OCI-LY1 (cell line): ENCODE results near the gene VAV2.

Experiments used
- H2AFZ ChIP-seq: fragments of 200-600 bp; sonication (generic), shearing (Covaris generic); 2 replicates; pipeline ENCODE4 v1.6.0; 2014; ENCODE audit warnings: antibody characterized with exemption, mild to moderate bottlenecking, low read length
- H3F3A ChIP-seq: fragments of 200-600 bp; sonication (generic), shearing (Covaris generic); 2 replicates; pipeline ENCODE4 v1.6.0; 2014; ENCODE audit warnings: mild to moderate bottlenecking, antibody characterized with exemption, low read length, moderate library complexity; ENCODE audit not compliant: insufficient read depth
- H3K27ac ChIP-seq: fragments of 200-600 bp; sonication (generic); 2 replicates; pipeline ENCODE4 v1.5.1; 2014; ENCODE audit warnings: low read length, mixed run types, mild to moderate bottlenecking, low read depth; ENCODE audit not compliant: poor library complexity, severe bottlenecking
- H3K27me3 ChIP-seq: fragments of 200-600 bp; sonication (generic); 2 replicates; pipeline ENCODE4 v1.6.0; 2014; ENCODE audit warnings: antibody characterized with exemption, mild to moderate bottlenecking, low read length, moderate library complexity; ENCODE audit not compliant: insufficient read depth
- H3K36me3 ChIP-seq: fragments of 200-600 bp; sonication (generic); 2 replicates; pipeline ENCODE4 v1.6.1; 2014; ENCODE audit warnings: mild to moderate bottlenecking, antibody characterized with exemption, low read length, moderate library complexity, mixed read lengths; ENCODE audit not compliant: insufficient read depth
- H3K4me1 ChIP-seq: fragments of 200-600 bp; sonication (generic); 2 replicates; pipeline ENCODE4 v1.5.1; 2014; ENCODE audit warnings: mild to moderate bottlenecking, low read length, moderate library complexity; ENCODE audit not compliant: insufficient read depth, severe bottlenecking
- H3K4me2 ChIP-seq: fragments of 200-600 bp; sonication (generic), shearing (Covaris generic); 2 replicates; pipeline ENCODE4 v1.6.1; 2014; ENCODE audit warnings: low read length
- H3K4me3 ChIP-seq: fragments of 200-600 bp; sonication (generic); 2 replicates; pipeline ENCODE4 v1.5.1; 2014; ENCODE audit warnings: low read length, low read depth, mild to moderate bottlenecking, mixed read lengths; ENCODE audit not compliant: poor library complexity, severe bottlenecking
- H3K79me2 ChIP-seq: fragments of 200-600 bp; shearing (Covaris generic); 2 replicates; pipeline ENCODE4 v1.6.1; 2016; ENCODE audit warnings: mixed run types, low read length, mixed read lengths; ENCODE audit not compliant: insufficient read depth
- H3K9ac ChIP-seq: fragments of 200-600 bp; sonication (generic), shearing (Covaris generic); 2 replicates; pipeline ENCODE4 v1.6.1; 2014; ENCODE audit warnings: mild to moderate bottlenecking, low read length, mixed read lengths
- H3K9me2 ChIP-seq: fragments of 200-600 bp; sonication (generic), shearing (Covaris generic); 2 replicates; pipeline ENCODE4 v1.6.1; 2014; ENCODE audit warnings: low read depth, mild to moderate bottlenecking, low read length, mixed read lengths
- H3K9me3 ChIP-seq: fragments of 200-600 bp; shearing (Covaris generic); 2 replicates; pipeline ENCODE4 v1.6.1; 2014; ENCODE audit warnings: low read length, mixed read lengths
- H4K20me1 ChIP-seq: fragments of 200-600 bp; sonication (generic), shearing (Covaris generic); 2 replicates; pipeline ENCODE4 v1.6.0; 2016; ENCODE audit warnings: mild to moderate bottlenecking, low read length; ENCODE audit not compliant: insufficient read depth
- EZH2 ChIP-seq: fragments of 200-600 bp; sonication (generic), shearing (Covaris generic); IDR thresholded peaks from 2 replicates; pipeline ENCODE4 v1.8.0; 2017; ENCODE audit warnings: borderline replicate concordance, mixed run types, mild to moderate bottlenecking, antibody characterized with exemption, low read length, moderate library complexity, mixed read lengths
- TF ChIP-seq, protein P1 (sequence below): fragments of 200-600 bp; sonication (generic), shearing (Covaris generic); IDR thresholded peaks from 2 replicates; pipeline ENCODE4 v1.5.1; 2017; ENCODE audit warnings: mild to moderate bottlenecking, antibody characterized with exemption, low read length, moderate library complexity, mixed read lengths

Gene VAV2

DNA sequence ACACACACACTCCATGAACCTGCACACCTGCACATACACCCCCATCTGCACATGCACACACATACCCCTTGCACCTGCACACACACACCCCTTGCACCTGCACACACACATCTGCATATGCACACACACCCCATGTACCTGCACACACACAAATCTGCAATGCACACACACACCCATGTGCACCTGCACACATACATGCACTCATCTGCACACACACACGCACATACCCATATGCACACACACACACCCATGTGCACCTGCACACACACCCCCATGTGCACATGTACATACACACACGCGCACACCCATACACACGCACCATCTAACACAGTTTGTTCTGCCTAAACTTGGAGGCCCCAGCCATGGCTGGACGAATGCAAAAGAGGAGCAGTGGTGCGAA is 138.1 kb downstream of the VAV2 start:
- no peaks in the 10 kb centered on the region for H3K9me2 ChIP-seq
- no peaks in the 10 kb centered on the region for H3K9me3 ChIP-seq
- H3K4me3 ChIP-seq = no peak overlapping the region
- H3K36me3 ChIP-seq = no peaks in the 10 kb centered on the region
- H3K9ac ChIP-seq = no peak overlapping the region
- no peak for TF ChIP-seq EZH2
- TF ChIP-seq, protein P1, sequence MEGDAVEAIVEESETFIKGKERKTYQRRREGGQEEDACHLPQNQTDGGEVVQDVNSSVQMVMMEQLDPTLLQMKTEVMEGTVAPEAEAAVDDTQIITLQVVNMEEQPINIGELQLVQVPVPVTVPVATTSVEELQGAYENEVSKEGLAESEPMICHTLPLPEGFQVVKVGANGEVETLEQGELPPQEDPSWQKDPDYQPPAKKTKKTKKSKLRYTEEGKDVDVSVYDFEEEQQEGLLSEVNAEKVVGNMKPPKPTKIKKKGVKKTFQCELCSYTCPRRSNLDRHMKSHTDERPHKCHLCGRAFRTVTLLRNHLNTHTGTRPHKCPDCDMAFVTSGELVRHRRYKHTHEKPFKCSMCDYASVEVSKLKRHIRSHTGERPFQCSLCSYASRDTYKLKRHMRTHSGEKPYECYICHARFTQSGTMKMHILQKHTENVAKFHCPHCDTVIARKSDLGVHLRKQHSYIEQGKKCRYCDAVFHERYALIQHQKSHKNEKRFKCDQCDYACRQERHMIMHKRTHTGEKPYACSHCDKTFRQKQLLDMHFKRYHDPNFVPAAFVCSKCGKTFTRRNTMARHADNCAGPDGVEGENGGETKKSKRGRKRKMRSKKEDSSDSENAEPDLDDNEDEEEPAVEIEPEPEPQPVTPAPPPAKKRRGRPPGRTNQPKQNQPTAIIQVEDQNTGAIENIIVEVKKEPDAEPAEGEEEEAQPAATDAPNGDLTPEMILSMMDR = no peak
- no peaks in the 10 kb centered on the region for H3K27me3 ChIP-seq
- no peak overlapping the region for H2AFZ ChIP-seq
- no peak overlapping the region for H3K27ac ChIP-seq
- H4K20me1 ChIP-seq = no peaks in the 10 kb centered on the region
- no peaks in the 10 kb centered on the region for H3F3A ChIP-seq
- no peaks in the 10 kb centered on the region for H3K4me1 ChIP-seq
- no peaks in the 10 kb centered on the region for H3K79me2 ChIP-seq
- no peak overlapping the region for H3K4me2 ChIP-seq

GRCh38 chr9:133853331-133853730 is 138.8 kb downstream of the VAV2 start:
- Histone ChIP-seq H2AFZ (no peak overlapping the region), H3K4me1 (no peaks in the 10 kb centered on the region), H3F3A (no peaks in the 10 kb centered on the region), H3K4me2 (no peak overlapping the region), H3K4me3 (no peak overlapping the region), H4K20me1 (no peaks in the 10 kb centered on the region), H3K27ac (no peak overlapping the region), H3K9me2 (no peaks in the 10 kb centered on the region), H3K27me3 (no peaks in the 10 kb centered on the region), H3K9ac (no peak overlapping the region), H3K79me2 (no peaks in the 10 kb centered on the region), H3K36me3 (no peaks in the 10 kb centered on the region), H3K9me3 (no peaks in the 10 kb centered on the region)
- no peak for TF ChIP-seq EZH2
- TF ChIP-seq, protein P1 = no peak

GRCh38 chr9:133852431-133852830 is 139.7 kb downstream of the VAV2 start:
- H2AFZ ChIP-seq = no peak overlapping the region
- no peaks in the 10 kb centered on the region for H3F3A ChIP-seq
- no peaks in the 10 kb centered on the region for H3K9me2 ChIP-seq
- no peak overlapping the region for H3K4me2 ChIP-seq
- H3K9ac ChIP-seq = no peak overlapping the region
- no peak overlapping the region for H3K27ac ChIP-seq
- TF ChIP-seq EZH2 = no peak
- TF ChIP-seq, protein P1 = no peak
- no peaks in the 10 kb centered on the region for H3K4me1 ChIP-seq
- H3K27me3 ChIP-seq = no peaks in the 10 kb centered on the region
- H3K79me2 ChIP-seq = no peaks in the 10 kb centered on the region
- H3K9me3 ChIP-seq = no peaks in the 10 kb centered on the region
- no peaks in the 10 kb centered on the region for H4K20me1 ChIP-seq
- no peak overlapping the region for H3K4me3 ChIP-seq
- H3K36me3 ChIP-seq = no peaks in the 10 kb centered on the region
